Esophagus muscularis mucosa (tissue), 3 donors: Measurements from ENCODE around the gene CEP89.

Experiments
- CTCF ChIP-seq, 3 experiments: fragments of 200-600 bp in 2 of 3; fragments of 450-650 bp in 1 of 3; sonication (generic) in 2 of 3; IDR thresholded peaks; one replicate each; pipeline ENCODE4 v1.5.1; 2017 to 2019; ENCODE audit warnings: antibody characterized with exemption in 3 of 3, mild to moderate bottlenecking in 2 of 3, moderate library complexity in 1 of 3
- POLR2A ChIP-seq: fragments of 450-650 bp; IDR thresholded peaks from one replicate; pipeline ENCODE4 v1.6.1; 2017; ENCODE audit warnings: antibody characterized with exemption, moderate library complexity, mild to moderate bottlenecking, low read depth
- POLR2AphosphoS5 ChIP-seq, 2 donors: sonication (generic); formaldehyde crosslinking; IDR thresholded peaks; one replicate each; pipeline ENCODE4 v1.6.1; 2017; ENCODE audit warnings: antibody characterized with exemption in 2 of 2

- TF ChIP-seq POLR2AphosphoS5 (IDR thresholded peaks at IDR 0.05) = no peak
- no peak for TF ChIP-seq POLR2A
- TF ChIP-seq CTCF (IDR thresholded peaks at IDR 0.05) = no peak
Observed at GRCh38 chr19:32886241-32886640, 85.5 kb downstream of the CEP89 start.
